GM19238 (cell line): ENCODE results near the gene GPC1.
"Not testable (repeated sequence)": the region's sequence is repeated elsewhere in the genome, so short reads cannot be mapped to it uniquely, and the experiment has no call there.

Source experiments
- DNase-seq: peaks from one replicate; pipeline ENCODE4 v3.0.0; 2011; ENCODE audit warnings: low spot score; ENCODE audit not compliant: insufficient read length

The GPC1 gene

DNA sequence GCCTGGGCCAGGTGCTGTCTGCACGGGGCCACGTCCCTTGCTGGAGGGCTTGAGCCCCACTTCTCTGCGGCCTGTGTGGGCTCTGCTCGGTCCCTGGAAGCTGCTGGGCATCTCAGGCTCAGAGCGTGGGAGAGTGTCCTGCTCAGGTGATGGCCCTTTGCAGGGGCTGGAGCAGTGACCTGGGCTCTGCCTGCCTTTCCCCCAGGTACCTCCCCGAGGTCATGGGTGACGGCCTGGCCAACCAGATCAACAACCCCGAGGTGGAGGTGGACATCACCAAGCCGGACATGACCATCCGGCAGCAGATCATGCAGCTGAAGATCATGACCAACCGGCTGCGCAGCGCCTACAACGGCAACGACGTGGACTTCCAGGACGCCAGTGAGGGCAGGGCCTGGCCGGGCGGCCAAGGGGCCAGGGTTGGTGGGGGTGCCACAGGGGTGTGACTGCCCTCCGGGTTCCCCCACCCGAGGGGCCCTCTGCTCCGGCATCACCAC is 29.9 kb downstream of the GPC1 start:
- no peak for DNase-seq

DNA sequence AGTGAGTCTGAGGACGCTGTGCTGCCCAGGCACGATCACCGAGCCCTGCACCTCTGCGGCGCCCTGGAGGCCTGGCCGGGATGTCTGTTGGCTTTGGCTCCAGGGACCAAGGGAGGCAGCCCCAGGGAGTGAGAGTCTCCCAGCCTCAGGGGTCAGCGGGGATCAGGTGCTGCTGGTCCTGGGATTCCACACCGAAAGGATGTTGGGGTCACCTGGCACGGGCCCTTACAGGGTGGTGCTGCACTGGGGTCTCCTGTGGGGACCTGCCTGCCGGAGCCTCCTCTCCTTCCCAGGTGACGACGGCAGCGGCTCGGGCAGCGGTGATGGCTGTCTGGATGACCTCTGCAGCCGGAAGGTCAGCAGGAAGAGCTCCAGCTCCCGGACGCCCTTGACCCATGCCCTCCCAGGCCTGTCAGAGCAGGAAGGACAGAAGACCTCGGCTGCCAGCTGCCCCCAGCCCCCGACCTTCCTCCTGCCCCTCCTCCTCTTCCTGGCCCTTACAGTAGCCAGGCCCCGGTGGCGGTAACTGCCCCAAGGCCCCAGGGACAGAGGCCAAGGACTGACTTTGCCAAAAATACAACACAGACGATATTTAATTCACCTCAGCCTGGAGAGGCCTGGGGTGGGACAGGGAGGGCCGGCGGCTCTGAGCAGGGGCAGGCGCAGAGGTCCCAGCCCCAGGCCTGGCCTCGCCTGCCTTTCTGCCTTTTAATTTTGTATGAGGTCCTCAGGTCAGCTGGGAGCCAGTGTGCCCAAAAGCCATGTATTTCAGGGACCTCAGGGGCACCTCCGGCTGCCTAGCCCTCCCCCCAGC is 30.5 kb downstream of the GPC1 start:
- no peak for DNase-seq

DNA sequence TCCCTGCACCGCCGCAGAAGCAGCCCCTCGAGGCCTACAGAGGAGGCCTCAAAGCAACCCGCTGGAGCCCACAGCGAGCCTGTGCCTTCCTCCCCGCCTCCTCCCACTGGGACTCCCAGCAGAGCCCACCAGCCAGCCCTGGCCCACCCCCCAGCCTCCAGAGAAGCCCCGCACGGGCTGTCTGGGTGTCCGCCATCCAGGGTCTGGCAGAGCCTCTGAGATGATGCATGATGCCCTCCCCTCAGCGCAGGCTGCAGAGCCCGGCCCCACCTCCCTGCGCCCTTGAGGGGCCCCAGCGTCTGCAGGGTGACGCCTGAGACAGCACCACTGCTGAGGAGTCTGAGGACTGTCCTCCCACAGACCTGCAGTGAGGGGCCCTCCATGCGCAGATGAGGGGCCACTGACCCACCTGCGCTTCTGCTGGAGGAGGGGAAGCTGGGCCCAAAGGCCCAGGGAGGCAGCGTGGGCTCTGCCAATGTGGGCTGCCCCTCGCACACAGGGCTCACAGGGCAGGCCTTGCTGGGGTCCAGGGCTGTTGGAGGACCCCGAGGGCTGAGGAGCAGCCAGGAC is 31.2 kb downstream of the GPC1 start:
- DNase-seq = no peak

DNA sequence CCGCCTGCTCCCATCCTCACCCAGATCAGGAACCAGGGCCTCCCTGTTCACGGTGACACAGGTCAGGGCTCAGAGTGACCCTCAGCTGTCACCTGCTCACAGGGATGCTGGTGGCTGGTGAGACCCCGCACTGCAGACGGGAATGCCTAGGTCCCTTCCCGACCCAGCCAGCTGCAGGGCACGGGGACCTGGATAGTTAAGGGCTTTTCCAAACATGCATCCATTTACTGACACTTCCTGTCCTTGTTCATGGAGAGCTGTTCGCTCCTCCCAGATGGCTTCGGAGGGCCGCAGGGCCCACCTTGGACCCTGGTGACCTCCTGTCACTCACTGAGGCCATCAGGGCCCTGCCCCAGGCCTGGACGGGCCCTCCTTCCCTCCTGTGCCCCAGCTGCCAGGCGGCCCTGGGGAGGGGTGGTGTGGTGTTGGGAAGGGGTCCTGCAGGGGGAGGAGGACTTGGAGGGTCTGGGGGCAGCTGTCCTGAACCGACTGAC is 31.7 kb downstream of the GPC1 start:
- DNase-seq = no peak

DNA sequence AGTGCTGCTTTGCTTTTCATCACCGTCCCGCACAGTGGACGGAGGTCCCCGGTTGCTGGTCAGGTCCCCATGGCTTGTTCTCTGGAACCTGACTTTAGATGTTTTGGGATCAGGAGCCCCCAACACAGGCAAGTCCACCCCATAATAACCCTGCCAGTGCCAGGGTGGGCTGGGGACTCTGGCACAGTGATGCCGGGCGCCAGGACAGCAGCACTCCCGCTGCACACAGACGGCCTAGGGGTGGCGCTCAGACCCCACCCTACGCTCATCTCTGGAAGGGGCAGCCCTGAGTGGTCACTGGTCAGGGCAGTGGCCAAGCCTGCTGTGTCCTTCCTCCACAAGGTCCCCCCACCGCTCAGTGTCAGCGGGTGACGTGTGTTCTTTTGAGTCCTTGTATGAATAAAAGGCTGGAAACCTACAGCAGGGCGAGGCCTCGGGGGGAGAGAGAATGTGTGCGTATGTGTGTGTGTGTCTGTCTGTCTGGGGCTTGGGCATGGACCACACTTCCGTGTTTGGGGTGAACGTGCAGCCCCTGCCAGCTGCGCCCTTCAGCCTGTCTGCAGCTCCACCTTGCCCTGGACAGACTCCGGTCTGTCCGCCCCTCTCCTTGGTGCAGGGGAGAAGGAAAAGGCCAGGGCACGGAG is 32.3 kb downstream of the GPC1 start:
- DNase-seq = no peak

DNA sequence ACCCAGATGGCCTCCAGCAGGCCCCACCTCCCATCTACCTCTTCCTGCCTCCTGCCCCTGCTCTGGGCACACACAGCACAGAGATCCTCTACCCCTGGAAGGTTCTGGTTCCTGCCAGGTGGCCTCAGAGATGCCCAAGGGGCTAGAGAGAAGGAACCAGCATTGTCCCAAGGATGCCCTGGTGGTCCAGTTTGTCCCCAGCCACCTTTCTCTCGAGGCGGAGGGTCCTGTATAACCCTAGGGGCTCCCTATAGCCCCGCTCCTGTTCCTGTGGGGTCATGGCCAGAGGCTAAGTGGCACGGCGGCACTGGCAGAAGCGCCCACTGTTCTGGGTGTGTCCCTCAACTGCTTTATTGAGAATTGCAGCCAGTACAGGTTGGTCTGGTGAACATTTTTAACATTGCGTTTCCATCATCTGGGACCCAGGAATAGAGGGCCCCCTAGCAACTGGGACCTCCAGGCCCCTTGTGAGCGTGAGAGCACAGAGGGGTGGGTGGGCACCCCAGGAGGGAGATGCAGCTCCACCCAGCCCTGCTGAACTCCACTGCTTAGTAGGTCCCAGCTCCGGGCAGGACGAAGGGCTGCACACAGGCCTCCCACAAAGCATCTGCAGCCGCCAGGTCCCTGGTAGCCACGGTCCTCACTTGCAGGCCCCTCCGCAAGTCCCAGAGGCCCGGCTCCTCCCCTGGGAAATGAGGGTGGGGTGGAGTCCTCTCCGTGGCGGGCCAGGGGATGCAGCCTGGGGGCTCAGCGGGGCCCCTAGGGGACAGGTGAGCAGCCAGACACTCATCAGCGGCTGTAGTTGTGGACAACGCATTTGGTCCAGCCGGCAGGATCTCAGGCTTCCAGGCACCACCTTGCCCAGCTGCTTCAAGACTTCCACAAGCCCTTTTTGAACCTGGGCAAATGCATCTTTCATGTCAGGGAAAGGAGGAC is 33.1 kb downstream of the GPC1 start:
- DNase-seq = no peak

DNA sequence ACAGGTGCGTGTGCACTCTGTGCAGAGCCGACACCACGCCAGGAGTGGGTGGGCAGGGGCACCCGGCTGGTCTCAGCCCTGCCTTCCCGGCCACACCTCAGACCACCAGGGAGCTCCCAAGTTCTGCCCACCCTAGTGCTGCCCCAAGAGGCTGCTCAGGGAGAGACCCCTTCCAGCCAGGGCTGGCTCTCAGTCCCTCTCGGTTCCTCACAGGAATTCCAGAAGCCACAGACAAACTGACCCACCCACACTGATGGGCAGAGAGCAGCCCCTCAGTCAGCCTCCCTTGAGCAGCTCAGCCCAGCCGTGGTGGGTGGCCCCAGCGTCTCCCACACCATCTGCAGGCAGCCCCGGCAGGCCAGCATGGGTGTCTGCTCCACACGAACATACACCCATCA is 33.8 kb downstream of the GPC1 start:
- DNase-seq = no peak

DNA sequence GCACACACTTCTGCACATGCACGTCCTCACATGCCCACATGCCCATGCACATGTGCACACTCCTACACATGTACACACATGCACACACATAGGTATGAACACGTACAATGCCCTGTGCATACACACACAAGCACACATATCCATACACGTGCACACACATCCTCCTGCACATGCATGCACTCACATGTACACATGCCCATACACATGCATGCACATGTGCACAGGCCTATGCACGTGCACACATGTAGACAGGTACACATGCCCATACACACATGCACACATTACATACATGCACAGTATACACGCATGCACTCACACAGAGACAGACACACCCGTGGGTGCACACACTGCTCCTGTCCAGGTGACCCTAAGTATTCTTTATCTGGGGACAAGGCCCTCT is 34.3 kb downstream of the GPC1 start:
- no peak for DNase-seq

DNA sequence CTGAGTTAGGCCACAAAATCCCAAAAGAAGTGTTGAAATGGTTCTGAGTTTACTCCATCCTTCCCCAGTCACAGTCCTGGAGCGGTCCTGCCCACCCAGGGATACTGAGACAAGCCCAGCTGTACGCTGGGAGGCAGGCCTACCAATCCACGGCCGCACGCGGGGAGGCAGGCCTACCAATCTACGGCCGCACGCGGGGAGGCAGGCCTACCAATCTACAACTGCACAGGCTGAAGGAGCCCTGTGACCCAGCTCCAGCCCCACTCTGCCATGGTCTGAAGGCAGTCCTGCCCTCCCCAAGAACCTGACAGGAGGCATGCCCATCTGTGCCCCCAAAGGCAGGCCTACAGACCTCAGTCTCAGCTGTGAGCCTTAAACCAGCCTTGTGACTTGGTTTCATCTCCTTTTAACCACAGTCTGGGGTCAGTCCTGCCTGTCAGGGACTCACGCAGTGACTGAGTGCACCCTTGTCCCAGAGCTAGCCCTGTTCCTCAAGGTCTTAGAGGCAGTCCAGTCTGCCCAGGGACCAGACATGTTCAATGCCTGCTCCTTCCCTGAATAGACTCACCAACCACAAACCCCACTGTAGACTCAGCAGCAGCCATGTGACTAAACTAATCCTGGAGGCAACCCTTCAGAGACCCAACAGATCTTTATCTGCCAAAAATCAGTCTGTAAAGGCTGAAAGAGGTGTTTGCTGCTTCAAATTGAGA is 36.8 kb downstream of the GPC1 start:
- no peak for DNase-seq

DNA sequence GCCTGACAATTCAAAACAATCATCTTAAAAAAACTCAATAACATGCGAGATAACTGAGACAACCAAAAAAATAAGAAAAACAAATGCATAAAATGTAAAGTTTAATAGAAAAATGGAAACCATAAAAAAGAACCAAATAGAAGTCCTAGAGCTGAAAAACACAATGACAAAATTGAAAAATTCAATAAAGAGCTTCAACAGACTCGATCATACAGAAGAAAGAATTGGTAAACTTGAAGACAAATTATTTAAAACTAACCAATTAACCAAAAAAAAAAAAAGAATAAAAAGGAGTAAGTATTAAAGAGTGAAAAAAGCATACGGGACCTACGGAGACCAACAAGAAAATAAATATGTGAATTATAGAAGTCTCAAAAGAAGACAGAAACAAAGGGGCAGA is 37.7 kb downstream of the GPC1 start:
- no peak for DNase-seq

DNA sequence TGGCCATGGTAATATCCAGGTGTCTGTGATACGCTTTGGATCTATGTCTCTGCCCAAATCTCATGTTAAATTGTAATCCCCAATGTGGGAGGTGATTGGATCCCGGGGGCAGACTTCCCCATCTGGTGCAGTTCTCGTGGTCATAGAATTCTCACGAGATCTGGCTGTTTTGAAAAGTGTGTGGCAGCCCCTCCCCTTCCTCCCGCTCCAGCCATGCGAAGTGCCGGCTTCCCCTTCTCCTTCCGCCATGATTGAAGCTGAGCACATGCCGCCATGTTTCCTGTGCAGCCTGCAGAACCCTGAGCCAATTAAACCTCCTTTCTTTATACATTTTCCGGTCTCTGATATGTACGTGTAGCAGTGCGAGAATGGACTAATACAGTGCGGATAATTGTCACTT is 42.5 kb downstream of the GPC1 start:
- no peak for DNase-seq

DNA sequence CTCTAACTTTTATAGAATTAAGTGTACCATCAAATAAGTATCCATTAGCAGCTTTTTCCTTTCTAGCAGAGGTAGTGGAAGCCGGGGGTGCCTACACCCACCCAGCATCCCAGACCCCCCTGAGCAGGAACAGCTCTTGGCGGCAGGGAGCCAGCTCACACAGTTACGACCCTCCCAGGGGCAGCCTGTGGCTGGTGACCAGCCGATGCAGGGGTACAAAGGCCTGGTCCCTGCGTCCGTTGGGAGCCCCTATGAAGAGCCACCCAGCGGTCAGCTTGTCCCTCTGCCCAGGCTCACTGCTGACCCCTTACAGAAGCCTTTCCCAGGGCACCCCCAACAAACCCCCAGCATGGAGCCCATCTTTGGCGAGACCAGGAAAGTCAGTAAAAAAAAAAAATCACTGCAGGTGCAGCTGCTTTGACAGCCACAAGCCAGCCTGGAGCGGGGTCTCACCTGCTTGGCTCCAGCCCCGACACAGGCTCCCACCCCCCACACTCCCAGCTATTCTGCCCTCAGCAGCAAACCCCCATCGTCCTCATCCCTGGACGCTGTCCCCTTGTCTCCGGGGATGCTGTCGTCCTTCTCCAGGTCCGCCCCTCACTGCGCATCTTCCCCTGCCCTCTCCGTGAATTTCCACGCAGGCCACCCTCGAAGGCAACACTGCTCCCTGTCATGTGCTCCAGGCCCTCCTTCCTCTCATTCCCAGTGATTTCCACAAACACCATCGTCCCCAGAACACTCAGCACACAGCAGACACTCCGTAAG is 43.1 kb downstream of the GPC1 start:
- no peak for DNase-seq

DNA sequence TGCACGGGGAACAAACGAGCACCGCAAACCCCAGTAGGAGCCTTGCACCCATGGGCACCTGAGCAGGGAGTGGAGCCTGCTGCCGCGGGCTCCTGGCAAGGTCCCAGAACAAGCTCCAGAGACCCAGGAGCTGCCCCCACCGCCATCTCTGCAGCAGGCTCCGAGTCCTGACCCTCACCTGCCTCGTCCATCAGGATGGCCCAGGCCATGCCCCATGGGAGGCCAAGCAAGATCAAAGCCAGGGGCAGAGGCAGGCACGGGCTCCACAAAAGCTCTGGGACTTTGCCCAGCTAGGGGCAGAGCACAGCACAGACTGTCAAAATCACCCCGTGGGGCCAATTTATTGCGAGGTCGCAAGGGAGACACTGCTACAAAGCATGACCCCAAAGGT is 43.6 kb downstream of the GPC1 start:
- no peak for DNase-seq

DNA sequence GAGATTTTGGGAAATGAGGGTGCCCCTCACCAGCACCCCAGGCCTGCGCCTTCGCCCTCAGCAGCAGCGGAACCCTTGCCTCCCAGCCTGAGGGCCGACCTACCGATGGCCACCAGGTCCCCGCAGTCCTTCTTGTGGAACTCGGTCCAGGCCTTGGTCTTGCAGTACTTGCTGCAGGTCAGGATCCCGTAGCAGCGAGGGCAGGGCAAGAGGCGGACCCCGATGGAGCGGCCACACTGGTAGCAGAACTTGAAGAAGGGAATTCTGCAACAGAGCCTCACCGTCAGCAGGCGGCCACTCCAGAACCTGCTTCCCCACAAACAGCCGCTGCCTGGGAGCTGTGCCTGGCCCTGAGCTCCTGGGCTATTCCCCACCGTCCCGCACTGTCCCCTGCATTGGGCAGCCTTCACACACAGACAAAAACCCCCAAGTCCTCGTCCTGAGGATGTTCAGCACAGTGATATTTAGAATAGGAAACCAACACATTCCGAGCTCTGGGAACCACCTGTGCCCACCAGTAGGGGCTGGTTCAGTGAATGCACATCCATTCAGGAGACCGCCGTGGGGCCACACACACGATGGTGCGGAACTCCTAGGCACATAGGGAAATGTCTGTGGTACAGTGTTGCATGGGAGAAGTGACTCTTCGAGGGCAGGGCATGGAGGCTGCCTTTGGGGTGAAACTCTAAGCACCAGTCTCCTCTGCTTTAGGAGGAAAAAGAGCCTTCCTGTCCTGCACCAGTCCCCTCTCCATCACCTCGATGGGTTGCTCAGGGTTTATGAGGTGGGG is 45.6 kb downstream of the GPC1 start:
- DNase-seq = no peak

DNA sequence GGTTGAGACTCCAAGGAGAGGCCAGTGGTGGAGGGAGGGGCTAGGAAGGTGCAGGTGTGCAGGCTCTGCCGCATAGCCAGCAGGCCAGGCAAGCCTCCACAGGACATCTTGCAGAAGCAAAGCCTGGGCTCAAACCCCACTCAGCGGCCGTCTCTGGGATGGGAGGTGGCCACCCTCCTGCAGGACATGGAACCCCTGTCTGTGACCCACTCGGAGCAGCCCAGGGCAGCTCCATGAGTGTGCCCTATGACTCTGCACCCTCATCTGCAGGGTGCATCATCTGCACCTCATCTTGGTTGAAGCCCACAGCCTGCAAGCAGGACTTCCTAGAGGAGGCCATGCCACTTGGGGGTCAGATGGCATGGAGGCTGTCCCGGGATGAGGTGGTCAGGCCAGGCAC is 46.3 kb downstream of the GPC1 start:
- no peak for DNase-seq

DNA sequence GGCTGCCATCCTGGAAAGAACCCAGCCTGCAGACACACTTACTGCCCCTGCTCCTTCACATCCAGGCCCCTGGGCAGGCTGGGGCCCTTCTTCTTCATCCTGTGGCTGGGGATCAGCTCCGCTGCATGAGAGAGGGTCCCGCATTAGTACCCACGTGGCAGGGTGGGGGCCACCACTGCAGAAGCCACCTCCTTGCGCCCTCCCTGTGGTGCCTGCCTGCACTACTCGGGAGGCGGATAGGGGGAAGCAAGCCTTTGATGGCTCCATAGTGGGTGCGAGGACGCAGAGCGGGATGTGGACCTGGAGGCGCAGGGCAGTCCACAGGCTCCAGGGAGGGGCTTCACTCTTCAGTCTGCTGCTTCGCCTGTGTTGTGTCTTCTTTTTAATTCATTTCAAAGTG is 46.7 kb downstream of the GPC1 start:
- no peak for DNase-seq

DNA sequence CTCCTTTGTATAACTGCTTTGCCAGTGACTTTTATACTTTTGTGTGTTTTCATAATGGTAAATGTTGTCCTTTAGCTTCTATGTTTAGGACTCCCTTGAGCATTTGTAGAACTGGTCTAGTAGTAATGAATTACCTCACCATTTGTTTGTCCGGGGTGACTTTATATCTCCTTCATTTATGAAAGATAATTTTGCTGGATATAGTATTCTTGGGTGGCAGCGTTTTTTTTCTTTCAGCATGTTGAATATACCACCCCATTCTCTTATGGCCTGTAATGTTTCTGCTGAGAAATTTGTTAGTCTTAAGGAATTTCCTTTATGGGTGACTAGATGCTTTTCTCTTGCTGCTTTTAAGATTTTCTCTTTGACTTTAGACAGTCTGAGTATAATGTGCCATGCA is 56.0 kb downstream of the GPC1 start:
- no peak for DNase-seq

DNA sequence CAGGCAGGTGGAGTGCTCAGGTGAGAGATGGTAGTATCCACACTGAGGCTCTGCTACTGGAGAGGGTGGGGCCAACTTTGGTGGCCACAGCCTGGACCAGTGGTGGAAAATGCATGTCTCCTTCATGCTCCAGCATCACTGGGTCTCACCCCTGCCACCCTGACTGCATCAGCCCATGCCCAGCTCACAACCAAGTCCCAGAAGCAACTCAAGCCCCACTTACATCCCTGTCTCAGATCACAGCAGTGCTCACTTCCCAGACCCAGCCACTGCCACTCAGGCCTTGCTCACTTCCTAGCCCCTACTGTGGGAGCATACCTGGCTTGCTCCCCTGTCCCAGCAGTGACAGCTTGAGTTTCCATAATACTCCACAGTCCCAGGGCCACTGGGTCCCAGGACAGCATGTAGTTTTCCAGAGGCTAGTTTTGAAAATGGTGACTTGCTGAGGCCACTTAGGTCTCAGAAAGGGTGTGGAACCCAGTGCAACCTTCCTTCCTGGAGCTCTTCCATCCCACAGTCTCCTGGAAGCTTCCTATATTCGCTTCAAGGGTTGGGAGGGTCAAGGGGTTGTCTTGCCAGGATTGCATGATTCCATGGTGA is 58.8 kb downstream of the GPC1 start:
- no peak for DNase-seq

DNA sequence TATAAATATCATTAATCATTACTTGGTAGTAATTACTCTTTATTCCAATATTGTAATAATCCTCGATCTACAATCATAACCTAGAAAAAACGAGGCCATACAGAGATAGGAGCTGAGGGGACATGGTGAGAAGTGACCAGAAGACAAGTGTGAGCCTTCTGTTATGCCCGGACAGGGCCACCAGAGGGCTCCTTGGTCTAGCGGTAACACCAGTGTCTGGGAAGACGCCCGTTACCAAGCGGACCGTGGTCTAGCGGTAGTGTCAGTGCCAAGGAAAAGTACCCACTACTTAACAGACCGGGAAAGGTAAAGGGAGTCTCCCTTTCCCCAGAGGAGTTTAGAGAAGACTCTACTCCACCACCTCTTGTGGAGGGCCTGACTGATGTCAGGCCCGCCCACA is 59.5 kb downstream of the GPC1 start:
- DNase-seq = not testable (repeated sequence)
